Central memory CD4-positive, alpha-beta T cell (primary cell): ENCODE measurements around the gene UAP1L1.

Experiments
- DNase-seq: peaks from one replicate; pipeline ENCODE4 v3.0.0; 2022

The UAP1L1 gene

GRCh38 chr9:137042751-137043727, 34.3 kb upstream of the UAP1L1 start:
- DNase-seq, result no peak

- no peak for DNase-seq
These were observed 33.3 kb upstream of the UAP1L1 start for GRCh38 chr9:137044037-137044436.

- DNase-seq, result no peak
These were observed 32.7 kb upstream of the UAP1L1 start for GRCh38 chr9:137044502-137045177.

GRCh38 chr9:137045294-137046087, 31.8 kb upstream of the UAP1L1 start:
- DNase-seq, result no peak

GRCh38 chr9:137046088-137046787, 31.1 kb upstream of the UAP1L1 start, which contains the start of gene NPDC1:
NPDC1 (minus strand) TSS chr9:137046177; CDS start chr9:137045989, 188 bp downstream.
- DNase-seq, result peak; percentile 71

- no peak for DNase-seq
These were observed 28.4 kb upstream of the UAP1L1 start for GRCh38 chr9:137048655-137049543.

- DNase-seq, result no peak
These were observed 27.5 kb upstream of the UAP1L1 start for GRCh38 chr9:137049544-137050449.

- DNase-seq, result no peak
These were observed 26.7 kb upstream of the UAP1L1 start for GRCh38 chr9:137050570-137050969.

- no peak for DNase-seq
These were observed 26.1 kb upstream of the UAP1L1 start for GRCh38 chr9:137051145-137051724.

GRCh38 chr9:137052293-137052692, 25.0 kb upstream of the UAP1L1 start:
- DNase-seq, result no peak

GRCh38 chr9:137052998-137053943, 24.0 kb upstream of the UAP1L1 start:
- DNase-seq, result no peak

- DNase-seq, result no peak
These were observed 23.1 kb upstream of the UAP1L1 start, which contains the start of gene ENTPD2 for GRCh38 chr9:137053944-137054931. ENTPD2 (minus strand) TSS chr9:137054061; CDS start chr9:137053997, 64 bp downstream.

- no peak for DNase-seq
These were observed 22.4 kb upstream of the UAP1L1 start for GRCh38 chr9:137054932-137055384.

GRCh38 chr9:137055385-137056364, 21.6 kb upstream of the UAP1L1 start:
- DNase-seq, result no peak

- no peak for DNase-seq
These were observed 20.4 kb upstream of the UAP1L1 start for GRCh38 chr9:137056739-137057415.
